Nephron (organoid): Measurements from ENCODE around the gene LMO7.

Experiments
- H3K27ac Mint-ChIP-seq, 3 experiments: 2 replicates each; pipeline ENCODE4 v1.8.0; 2020; ENCODE audit warnings: mixed read lengths in 3 of 3, mild to moderate bottlenecking in 2 of 3, moderate library complexity in 1 of 3
- H3K27me3 Mint-ChIP-seq: 2 replicates; pipeline ENCODE4 v1.8.0; 2021; ENCODE audit warnings: low read depth, mild to moderate bottlenecking, moderate library complexity, mixed read lengths
- H3K36me3 Mint-ChIP-seq: 2 replicates; pipeline ENCODE4 v1.8.0; 2020; ENCODE audit warnings: low read depth, mixed read lengths
- H3K4me1 Mint-ChIP-seq: 2 replicates; pipeline ENCODE4 v1.8.0; 2020; ENCODE audit warnings: mixed read lengths
- H3K4me3 Mint-ChIP-seq, 3 experiments: 2 replicates each; pipeline ENCODE4 v1.8.0; 2020; ENCODE audit warnings: mild to moderate bottlenecking in 3 of 3, mixed read lengths in 3 of 3, moderate library complexity in 2 of 3
- H3K9me3 Mint-ChIP-seq: 2 replicates; pipeline ENCODE4 v1.8.0; 2020; ENCODE audit warnings: mixed read lengths
- TF ChIP-seq, protein P1 (sequence below), 3 experiments: fragments of 200-600 bp; sonication (generic); IDR thresholded peaks; one replicate each; pipeline ENCODE4 v1.5.0; 2021; ENCODE audit warnings: antibody characterized with exemption in 3 of 3; ENCODE audit not compliant: unreplicated experiment in 3 of 3

Gene LMO7

GRCh38 chr13:75801388-75801945 is 165.3 kb downstream of the LMO7 start:
- TF ChIP-seq, protein P1, sequence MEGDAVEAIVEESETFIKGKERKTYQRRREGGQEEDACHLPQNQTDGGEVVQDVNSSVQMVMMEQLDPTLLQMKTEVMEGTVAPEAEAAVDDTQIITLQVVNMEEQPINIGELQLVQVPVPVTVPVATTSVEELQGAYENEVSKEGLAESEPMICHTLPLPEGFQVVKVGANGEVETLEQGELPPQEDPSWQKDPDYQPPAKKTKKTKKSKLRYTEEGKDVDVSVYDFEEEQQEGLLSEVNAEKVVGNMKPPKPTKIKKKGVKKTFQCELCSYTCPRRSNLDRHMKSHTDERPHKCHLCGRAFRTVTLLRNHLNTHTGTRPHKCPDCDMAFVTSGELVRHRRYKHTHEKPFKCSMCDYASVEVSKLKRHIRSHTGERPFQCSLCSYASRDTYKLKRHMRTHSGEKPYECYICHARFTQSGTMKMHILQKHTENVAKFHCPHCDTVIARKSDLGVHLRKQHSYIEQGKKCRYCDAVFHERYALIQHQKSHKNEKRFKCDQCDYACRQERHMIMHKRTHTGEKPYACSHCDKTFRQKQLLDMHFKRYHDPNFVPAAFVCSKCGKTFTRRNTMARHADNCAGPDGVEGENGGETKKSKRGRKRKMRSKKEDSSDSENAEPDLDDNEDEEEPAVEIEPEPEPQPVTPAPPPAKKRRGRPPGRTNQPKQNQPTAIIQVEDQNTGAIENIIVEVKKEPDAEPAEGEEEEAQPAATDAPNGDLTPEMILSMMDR (IDR thresholded peaks at IDR 0.05; ENCODE audit: unreplicated experiment in 3 of 3), result no peak
- peaks cover 25% of the 10 kb centered on the region for H3K4me1 Mint-ChIP-seq
- H3K9me3 Mint-ChIP-seq, result no peaks in the 10 kb centered on the region
- no peak overlapping the region for H3K4me3 Mint-ChIP-seq
- no peak overlapping the region for H3K27ac Mint-ChIP-seq
- no peaks in the 10 kb centered on the region for H3K27me3 Mint-ChIP-seq
- H3K36me3 Mint-ChIP-seq, result peaks cover 10% of the 10 kb centered on the region

GRCh38 chr13:75802161-75802560 is 166.0 kb downstream of the LMO7 start:
- H3K36me3 Mint-ChIP-seq, result peaks cover 5% of the 10 kb centered on the region
- no peak overlapping the region for H3K4me3 Mint-ChIP-seq
- H3K27me3 Mint-ChIP-seq, result no peaks in the 10 kb centered on the region
- peaks cover 26% of the 10 kb centered on the region for H3K4me1 Mint-ChIP-seq
- TF ChIP-seq, protein P1 (IDR thresholded peaks at IDR 0.05; ENCODE audit: unreplicated experiment in 3 of 3), result no peak
- peak overlapping the region in 1 of 3 experiments; percentile 24 for H3K27ac Mint-ChIP-seq
- H3K9me3 Mint-ChIP-seq, result no peaks in the 10 kb centered on the region

DNA sequence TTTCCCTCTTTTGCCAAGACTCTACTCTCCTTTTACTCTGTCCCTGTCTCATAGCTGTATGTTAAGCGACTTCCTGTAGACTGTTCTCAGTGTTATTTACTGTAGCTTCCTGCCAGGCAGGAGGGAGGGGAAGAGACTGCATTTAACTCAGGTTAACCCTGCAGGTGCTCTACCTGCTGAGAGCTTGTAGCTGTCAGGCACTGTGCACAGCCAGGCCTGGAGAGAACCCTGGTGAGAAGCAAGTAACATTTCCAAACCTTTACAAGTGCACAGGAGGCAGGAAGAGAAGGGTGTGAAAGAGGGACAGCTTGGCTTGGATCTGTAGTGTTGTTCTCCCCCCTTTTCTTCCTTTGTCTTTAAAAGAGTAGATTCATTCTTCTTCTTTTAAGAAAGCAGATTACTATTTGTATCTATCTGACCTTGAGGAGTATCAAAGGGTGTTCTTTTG is 167.1 kb downstream of the LMO7 start:
- TF ChIP-seq, protein P1 (IDR thresholded peaks at IDR 0.05; ENCODE audit: unreplicated experiment in 3 of 3), result no peak
- Mint-ChIP-seq H3K9me3 (no peaks in the 10 kb centered on the region), H3K4me1 (peaks cover 26% of the 10 kb centered on the region), H3K27me3 (no peaks in the 10 kb centered on the region), H3K27ac (peak overlapping the region in 2 of 3 experiments; percentile 14 to 24), H3K36me3 (peaks cover 7% of the 10 kb centered on the region), H3K4me3 (no peak overlapping the region)

DNA sequence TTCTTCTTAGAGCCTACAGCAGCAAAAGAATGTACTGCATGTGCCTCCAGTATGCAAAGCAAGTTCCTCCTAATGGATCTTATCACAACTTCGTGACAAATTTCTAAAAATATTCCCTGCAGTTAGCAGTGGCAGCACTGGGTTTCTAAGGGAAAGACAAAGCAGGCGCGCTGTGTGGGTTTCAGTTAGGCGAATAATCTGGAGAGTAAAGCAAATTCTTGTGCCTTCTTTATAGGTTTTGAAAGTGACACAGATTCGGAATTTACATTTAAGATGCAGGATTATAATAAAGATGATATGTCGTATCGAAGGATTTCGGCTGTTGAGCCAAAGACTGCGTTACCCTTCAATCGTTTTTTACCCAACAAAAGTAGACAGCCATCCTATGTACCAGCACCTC is 167.9 kb downstream of the LMO7 start:
- peaks cover 26% of the 10 kb centered on the region for H3K4me1 Mint-ChIP-seq
- H3K27me3 Mint-ChIP-seq, result no peaks in the 10 kb centered on the region
- peak overlapping the region in 1 of 3 experiments; percentile 39 for H3K27ac Mint-ChIP-seq
- no peaks in the 10 kb centered on the region for H3K9me3 Mint-ChIP-seq
- H3K36me3 Mint-ChIP-seq, result peaks cover 7% of the 10 kb centered on the region
- TF ChIP-seq, protein P1 (IDR thresholded peaks at IDR 0.05; ENCODE audit: unreplicated experiment in 3 of 3), result no peak
- H3K4me3 Mint-ChIP-seq, result no peak overlapping the region

DNA sequence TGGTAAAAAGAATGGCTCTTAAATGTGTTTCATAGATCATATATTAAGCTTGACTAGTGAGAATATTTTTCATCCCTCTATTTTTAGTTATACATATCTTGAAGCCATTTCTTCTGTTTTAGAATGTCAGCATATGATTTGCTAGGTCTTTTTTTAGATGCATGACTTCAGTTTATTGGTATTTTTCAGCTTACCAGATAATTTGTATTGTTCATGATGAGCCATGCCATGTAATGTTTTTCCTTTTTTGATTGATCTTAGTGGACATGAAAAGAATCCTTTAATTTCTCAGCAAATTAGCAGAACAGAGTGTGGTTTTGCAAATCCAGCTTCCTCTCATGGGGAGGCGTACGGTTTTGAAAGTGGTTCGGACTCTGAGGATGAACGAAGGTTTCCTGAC is 168.5 kb downstream of the LMO7 start:
- Mint-ChIP-seq H3K4me1 (peaks cover 26% of the 10 kb centered on the region), H3K27me3 (no peaks in the 10 kb centered on the region), H3K4me3 (no peak overlapping the region), H3K9me3 (no peaks in the 10 kb centered on the region), H3K27ac (no peak overlapping the region), H3K36me3 (peaks cover 7% of the 10 kb centered on the region)
- TF ChIP-seq, protein P1 (IDR thresholded peaks at IDR 0.05; ENCODE audit: unreplicated experiment in 3 of 3), result no peak

- Mint-ChIP-seq H3K27ac (no peak overlapping the region), H3K4me1 (peaks cover 34% of the 10 kb centered on the region), H3K27me3 (no peaks in the 10 kb centered on the region), H3K9me3 (no peaks in the 10 kb centered on the region), H3K4me3 (no peak overlapping the region), H3K36me3 (peaks cover 7% of the 10 kb centered on the region)
- TF ChIP-seq, protein P1 (IDR thresholded peaks at IDR 0.05; ENCODE audit: unreplicated experiment in 3 of 3), result no peak
Measured at GRCh38 chr13:75806117-75806516, 170.0 kb downstream of the LMO7 start.
